Effector memory CD8-positive, alpha-beta T cell (primary cell): ENCODE measurements around the gene SZT2.

ENCODE experiments used
- ATAC-seq: fragments of 150-1000 bp; cut with Tn5 transposase; replicated peaks from 2 replicates; pipeline ENCODE4 v1.10.0; 2021; ENCODE audit warnings: mild to moderate bottlenecking, moderate library complexity
- DNase-seq, 3 experiments: peaks; one replicate each; pipeline ENCODE4 v3.0.0; 2021
- H3K27ac Mint-ChIP-seq, 2 donors: one replicate each; pipeline ENCODE4 v1.8.0; 2022; ENCODE audit warnings: mild to moderate bottlenecking in 2 of 2, mixed read lengths in 2 of 2, moderate library complexity in 2 of 2
- H3K27me3 Mint-ChIP-seq, 2 donors: one replicate each; pipeline ENCODE4 v1.8.0; 2022; ENCODE audit warnings: mixed read lengths in 2 of 2
- H3K36me3 Mint-ChIP-seq: one replicate; pipeline ENCODE4 v1.8.0; 2022; ENCODE audit warnings: mild to moderate bottlenecking, moderate library complexity, mixed read lengths; ENCODE audit not compliant: insufficient read depth
- H3K4me1 Mint-ChIP-seq, 2 donors: one replicate each; pipeline ENCODE4 v1.8.0; 2022; ENCODE audit warnings: low read depth in 2 of 2, mixed read lengths in 2 of 2
- H3K4me3 Mint-ChIP-seq, 2 donors: one replicate each; pipeline ENCODE4 v1.8.0; 2022; ENCODE audit warnings: mild to moderate bottlenecking in 2 of 2, mixed read lengths in 2 of 2, moderate library complexity in 2 of 2
- H3K9me3 Mint-ChIP-seq, 2 donors: one replicate each; pipeline ENCODE4 v1.8.0; 2022; ENCODE audit warnings: mixed read lengths in 2 of 2

The SZT2 gene

DNA sequence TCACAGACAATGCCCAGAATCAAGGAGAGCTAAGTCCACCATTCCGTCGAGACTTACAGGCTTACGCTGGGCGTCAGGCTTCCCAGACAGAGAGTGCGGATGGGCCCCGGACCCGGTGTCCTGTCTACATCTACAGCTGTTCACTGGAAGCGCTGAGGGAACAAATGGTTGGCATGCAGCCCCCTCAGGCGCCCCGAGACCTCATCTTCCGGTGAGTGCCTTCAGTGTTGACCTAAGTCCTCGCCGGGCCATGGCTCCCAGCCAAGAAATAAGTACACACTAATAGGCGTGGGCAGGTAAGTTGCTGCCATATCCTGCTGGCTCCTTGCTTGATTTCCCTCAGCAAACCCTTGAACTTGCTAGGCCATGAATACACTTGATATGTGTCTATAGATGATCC, 37.8 kb downstream of the SZT2 start:
- Mint-ChIP-seq H3K4me1 (peaks cover 0 to 13% of the 10 kb centered on the region in 2 donors), H3K36me3 (peaks cover 56% of the 10 kb centered on the region), H3K4me3 (no peak overlapping the region), H3K27ac (no peak overlapping the region), H3K9me3 (no peaks in the 10 kb centered on the region), H3K27me3 (no peaks in the 10 kb centered on the region)
- DNase-seq (no peak), ATAC-seq (no peak)

DNA sequence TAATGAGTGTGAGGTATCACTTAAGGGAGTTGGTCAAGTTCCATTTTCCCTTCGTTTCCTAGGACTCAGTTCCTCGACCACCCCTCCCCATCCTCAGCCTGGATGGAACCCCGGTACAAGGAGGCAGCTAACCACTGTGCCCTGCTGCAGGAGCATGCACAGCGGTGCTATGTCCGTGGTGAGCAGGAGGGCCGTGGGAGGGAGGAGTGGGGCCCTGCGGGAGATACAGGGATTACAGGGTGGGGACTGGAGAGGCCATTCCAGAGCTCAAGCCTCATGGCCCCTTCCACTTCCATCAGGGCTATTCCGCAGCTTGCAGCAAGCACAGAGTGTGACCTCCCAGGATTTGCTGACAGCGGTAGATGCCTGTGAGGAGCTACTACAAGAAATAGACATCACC, 38.2 kb downstream of the SZT2 start:
- DNase-seq (no peak), ATAC-seq (no peak)
- no peaks in the 10 kb centered on the region for H3K27me3 Mint-ChIP-seq
- no peaks in the 10 kb centered on the region for H3K9me3 Mint-ChIP-seq
- peaks cover 0 to 11% of the 10 kb centered on the region in 2 donors for H3K4me1 Mint-ChIP-seq
- H3K27ac Mint-ChIP-seq = no peak overlapping the region
- no peak overlapping the region for H3K4me3 Mint-ChIP-seq
- H3K36me3 Mint-ChIP-seq = peaks cover 55% of the 10 kb centered on the region

DNA sequence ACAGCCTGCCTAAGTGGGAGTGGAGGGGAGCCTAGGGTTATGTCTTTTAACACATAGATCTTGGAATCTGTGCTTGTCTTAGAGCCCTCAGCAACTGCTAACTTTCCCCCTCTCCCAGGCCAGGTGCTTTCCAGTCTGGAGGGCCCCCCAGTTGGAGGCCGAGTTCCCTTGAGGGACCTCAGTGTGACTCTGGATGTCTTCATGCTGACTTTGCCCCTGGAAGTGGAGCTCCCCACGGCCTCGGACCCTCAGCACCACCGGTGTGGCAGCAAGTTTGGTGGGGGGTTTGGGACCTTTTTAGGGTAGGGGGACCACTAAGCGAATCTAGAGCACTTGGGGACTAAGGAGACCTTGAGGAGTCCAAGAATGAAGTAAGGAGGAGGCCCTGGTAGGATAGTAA, 41.1 kb downstream of the SZT2 start:
- Mint-ChIP-seq H3K27ac (peak overlapping the region in 1 of 2 donors; percentile 77), H3K9me3 (no peaks in the 10 kb centered on the region), H3K4me3 (no peak overlapping the region), H3K36me3 (peaks cover 58% of the 10 kb centered on the region), H3K4me1 (no peaks in the 10 kb centered on the region), H3K27me3 (no peaks in the 10 kb centered on the region)
- DNase-seq = no peak
- no peak for ATAC-seq

DNA sequence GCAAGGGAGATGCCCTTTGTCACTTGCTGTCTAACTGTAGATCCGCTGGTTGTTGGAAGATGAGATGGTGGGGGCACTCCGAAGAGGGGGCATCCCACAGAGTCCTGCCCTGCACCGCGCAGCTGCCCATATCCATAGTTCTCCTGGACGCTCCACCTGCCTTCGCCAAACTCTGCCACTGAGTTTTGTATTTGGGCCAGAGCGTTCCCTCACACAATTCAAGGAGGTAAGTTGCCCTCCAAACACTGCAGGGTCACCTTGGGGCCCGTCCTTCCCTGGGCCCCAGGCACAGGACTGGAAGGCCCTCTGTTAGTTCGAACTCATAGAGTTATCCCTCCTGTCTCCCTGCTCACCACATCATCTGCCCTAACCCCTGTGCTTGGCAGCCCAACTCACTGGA, 42.0 kb downstream of the SZT2 start:
- DNase-seq (no peak), ATAC-seq (no peak)
- Mint-ChIP-seq H3K27me3 (no peaks in the 10 kb centered on the region), H3K9me3 (no peaks in the 10 kb centered on the region), H3K4me3 (no peak overlapping the region), H3K27ac (peak overlapping the region; percentile 15 to 77), H3K36me3 (peaks cover 54% of the 10 kb centered on the region), H3K4me1 (no peaks in the 10 kb centered on the region)

DNA sequence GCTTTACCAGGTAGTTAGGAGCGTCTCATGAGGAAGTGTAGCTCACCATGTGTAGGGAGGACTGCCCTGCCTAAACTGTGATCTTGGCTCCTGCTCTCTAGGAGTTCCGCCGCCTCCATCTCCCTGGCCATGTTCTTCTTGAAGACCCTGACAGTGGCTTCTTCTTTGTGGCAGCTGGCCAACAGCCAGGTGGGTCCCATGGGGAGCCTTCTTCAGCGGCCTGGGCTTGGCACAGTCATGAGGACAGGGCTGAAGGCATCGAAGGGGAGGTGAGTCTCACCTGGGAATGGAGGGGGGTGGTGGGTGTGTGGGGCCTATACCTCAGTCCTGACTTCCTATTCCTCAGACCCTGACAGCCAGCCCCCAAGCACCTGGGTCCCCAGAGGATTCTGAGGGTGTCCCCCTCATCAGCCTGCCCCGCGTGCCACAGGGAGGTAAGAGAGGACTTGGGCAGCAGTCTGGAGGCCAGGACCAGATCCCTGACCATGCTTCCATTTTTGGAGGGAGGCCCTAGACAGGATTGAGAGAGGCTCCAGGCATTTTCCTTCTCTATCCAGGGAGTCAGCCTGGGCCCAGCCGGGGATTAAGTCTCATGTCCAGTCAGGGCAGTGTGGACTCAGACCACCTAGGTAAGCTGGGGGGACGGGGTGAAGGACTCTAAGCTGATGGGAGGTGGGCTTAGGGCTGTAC, 42.6 kb downstream of the SZT2 start:
- Mint-ChIP-seq H3K36me3 (peaks cover 48% of the 10 kb centered on the region), H3K27me3 (no peaks in the 10 kb centered on the region)
- no peak for ATAC-seq

DNA sequence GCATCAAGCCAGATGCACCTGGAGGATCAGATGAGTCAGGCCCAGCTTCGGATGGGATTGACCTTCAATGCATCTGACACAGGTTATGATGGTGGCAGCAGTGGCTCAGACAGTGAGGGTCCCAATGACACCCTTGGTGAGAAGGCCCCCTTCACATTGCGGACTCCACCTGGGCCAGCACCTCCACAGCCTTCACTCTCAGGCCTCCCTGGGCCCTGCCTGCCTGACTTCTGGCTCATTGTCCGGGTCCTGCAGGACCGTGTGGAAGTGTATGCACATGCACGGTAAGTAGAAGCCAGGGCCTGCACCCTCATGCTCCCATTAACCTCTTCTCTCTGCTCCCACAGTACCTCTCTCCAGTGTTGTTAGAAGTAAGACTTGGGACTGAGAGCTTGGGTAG, 43.2 kb downstream of the SZT2 start:
- DNase-seq (no peak), ATAC-seq (no peak)
- Mint-ChIP-seq H3K9me3 (no peaks in the 10 kb centered on the region), H3K4me1 (no peaks in the 10 kb centered on the region), H3K27ac (no peak overlapping the region), H3K4me3 (no peak overlapping the region), H3K27me3 (no peaks in the 10 kb centered on the region), H3K36me3 (peaks cover 43% of the 10 kb centered on the region)

More for the DNA sequence above, 42.6 kb downstream of the SZT2 start:
- DNase-seq = no peak
- H3K4me1 Mint-ChIP-seq = no peaks in the 10 kb centered on the region
- H3K27ac Mint-ChIP-seq = peak overlapping the region; percentile 15 to 77
- H3K4me3 Mint-ChIP-seq = no peak overlapping the region
- H3K9me3 Mint-ChIP-seq = no peaks in the 10 kb centered on the region

DNA sequence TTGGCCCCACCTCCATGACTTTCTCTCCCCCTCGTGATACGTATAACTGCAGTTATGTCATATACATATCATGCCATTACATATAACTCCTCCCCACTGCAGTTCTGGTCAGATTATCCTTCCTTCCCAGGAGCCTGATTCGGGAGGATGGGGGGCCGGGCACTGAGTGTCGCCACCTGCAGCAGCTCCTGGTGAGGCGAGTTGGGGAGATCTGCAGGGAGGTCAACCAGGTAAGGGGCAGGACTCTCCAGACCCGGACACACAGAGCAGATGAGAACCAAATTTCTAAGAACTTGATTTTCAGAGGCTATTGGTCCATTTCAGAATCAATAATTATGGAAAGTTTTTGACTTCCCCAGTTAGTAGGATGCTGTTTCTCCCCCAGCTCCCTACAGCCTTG, 44.6 kb downstream of the SZT2 start:
- H3K4me1 Mint-ChIP-seq = no peaks in the 10 kb centered on the region
- ATAC-seq = no peak
- H3K36me3 Mint-ChIP-seq = peaks cover 36% of the 10 kb centered on the region
- H3K9me3 Mint-ChIP-seq = no peaks in the 10 kb centered on the region
- H3K27me3 Mint-ChIP-seq = no peaks in the 10 kb centered on the region
- DNase-seq = no peak
- no peak overlapping the region for H3K4me3 Mint-ChIP-seq
- peak overlapping the region in 1 of 2 donors; percentile 73 for H3K27ac Mint-ChIP-seq

DNA sequence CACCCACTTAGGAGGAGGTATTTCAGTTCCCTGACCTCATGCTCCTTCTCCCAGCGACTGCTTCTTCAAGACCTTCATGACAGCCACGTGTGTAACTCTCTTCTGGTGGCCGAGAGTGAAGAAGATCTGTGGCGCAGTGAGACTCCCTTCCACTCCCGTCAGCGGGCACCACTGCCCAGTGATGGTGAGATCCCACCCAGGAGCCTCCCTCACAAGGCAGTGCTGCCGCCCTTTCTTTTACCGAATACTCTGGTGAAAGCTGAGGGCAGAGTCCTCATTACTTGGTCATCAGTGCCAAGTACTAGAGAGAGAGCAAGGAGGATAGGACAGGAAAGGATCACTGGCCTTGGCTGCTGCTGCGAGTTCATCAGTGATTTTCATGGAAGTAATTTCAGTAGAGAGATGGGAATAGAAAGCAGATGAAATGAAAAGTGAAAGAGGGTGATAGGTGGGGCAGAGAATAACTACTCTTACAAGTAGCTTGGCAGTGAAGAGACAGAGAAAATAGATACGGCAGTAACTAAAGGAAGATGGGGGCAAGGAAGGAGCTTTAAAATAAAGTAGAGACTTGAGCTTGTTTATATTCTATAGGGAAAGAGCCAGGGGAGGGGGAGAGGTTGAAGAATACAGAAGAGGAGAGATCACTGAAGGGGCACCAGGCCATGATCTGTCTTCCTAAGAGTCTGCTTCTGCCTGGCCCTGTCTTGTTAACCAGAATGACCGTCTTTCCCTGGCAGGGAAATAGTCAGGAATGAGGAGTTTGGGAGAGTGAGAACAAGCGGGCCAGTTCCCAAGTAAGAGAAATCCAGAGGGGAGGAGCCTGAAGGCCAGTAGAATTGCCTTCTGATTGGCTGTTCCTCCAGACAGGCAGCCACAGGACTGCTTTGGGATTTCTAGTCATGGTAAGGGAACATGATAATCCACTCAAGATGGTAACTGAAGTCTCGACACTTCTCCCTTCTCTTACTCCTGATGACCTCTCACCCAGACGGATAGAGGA, 45.7 kb downstream of the SZT2 start:
- Mint-ChIP-seq H3K27ac (peak overlapping the region; percentile 4 to 24), H3K27me3 (no peaks in the 10 kb centered on the region), H3K9me3 (no peaks in the 10 kb centered on the region), H3K36me3 (peaks cover 27% of the 10 kb centered on the region), H3K4me3 (no peak overlapping the region), H3K4me1 (no peaks in the 10 kb centered on the region)
- DNase-seq = no peak
- ATAC-seq = no peak

DNA sequence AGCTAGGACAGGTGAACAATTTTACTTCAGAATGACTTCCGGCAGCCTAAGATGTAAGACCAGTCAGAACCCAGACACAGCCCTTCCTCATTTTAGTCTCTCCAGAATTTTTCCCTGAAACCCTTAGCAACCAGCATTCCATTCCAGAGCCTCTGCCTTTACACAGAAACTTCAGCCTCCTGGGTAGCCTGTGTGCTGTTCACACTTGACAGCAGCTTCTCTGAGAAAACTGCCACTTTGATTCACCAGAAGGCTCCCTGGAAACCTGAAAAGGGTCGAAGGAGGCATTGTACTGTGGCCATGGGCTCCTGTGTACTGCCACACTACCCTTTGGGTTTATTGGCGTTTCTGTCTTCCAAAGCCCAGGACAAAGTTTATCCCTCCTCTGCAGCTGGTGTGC, 46.7 kb downstream of the SZT2 start:
- no peaks in the 10 kb centered on the region for H3K4me1 Mint-ChIP-seq
- H3K4me3 Mint-ChIP-seq = no peak overlapping the region
- H3K9me3 Mint-ChIP-seq = no peaks in the 10 kb centered on the region
- no peaks in the 10 kb centered on the region for H3K27me3 Mint-ChIP-seq
- peaks cover 27% of the 10 kb centered on the region for H3K36me3 Mint-ChIP-seq
- ATAC-seq (no peak), DNase-seq (no peak)
- H3K27ac Mint-ChIP-seq = peak overlapping the region; percentile 5 to 28

DNA sequence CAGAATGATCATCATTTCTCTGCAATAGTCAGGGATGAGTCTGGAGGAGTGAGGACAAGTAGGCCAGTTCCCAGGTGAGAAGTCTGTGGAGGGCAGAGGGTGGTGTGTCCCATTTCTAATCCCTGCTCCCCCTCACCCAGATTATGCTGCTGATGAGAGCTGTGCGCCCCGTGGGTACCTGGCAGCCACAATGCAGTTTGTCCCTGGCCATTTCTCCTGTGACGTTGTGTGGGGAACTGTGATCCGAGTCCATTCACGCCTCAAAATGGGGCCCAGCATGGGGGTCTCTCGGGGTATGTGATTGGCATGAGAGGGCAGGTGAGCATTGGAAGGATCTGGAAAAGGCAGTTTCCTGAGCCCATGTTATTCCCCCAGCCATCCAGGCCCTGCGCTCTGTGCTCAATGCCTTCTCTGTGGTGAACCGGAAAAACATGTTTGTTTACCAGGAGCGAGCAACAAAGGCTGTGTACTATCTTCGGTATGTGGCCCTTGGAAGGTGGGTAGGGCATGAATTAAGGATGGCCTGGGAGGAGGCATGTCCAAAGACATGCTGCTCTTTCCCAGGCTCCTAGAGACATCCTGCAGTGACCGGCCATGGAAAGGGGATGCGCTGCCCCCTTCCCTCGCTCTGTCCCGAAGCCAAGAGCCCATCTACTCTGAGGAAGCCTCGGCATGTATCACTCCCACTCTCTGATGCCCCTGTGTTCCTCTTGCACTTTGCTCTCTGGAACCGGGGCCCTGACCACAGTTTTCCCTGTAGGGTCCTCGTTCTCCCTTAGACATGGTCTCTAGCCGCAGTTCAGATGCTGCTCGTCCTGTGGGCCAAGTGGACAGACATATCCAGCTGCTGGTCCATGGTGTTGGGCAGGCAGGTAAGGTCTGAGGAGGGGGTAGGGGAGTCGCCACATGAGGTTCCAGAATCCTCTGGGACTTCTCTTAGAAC, 47.6 kb downstream of the SZT2 start:
- Mint-ChIP-seq H3K9me3 (no peaks in the 10 kb centered on the region), H3K36me3 (peaks cover 18% of the 10 kb centered on the region), H3K4me3 (no peak overlapping the region)

DNA sequence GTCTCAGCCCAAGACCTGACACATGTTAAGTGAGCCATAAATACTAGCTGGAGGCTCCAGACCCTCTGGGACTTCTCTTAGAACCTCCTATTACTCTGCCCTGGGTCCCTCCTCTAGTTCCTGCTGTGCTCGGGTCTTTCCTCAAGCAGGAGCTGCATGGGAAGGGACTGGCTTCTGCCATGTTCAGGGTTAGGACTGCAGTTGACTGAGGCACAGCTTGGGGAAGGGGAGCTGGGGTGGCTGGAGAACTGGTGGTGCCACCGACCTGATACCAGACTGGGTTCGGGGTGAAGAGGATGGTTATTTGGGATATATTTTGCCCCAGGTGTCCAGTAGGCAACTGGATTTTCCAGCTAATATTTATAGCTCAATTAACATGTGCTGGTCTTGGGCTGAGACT, 48.3 kb downstream of the SZT2 start:
- H3K4me3 Mint-ChIP-seq = no peak overlapping the region
- H3K27ac Mint-ChIP-seq = no peak overlapping the region
- no peaks in the 10 kb centered on the region for H3K9me3 Mint-ChIP-seq
- DNase-seq (no peak), ATAC-seq (no peak)
- H3K27me3 Mint-ChIP-seq = no peaks in the 10 kb centered on the region
- peaks cover 17% of the 10 kb centered on the region for H3K36me3 Mint-ChIP-seq
- H3K4me1 Mint-ChIP-seq = no peaks in the 10 kb centered on the region

More for the DNA sequence above, 47.6 kb downstream of the SZT2 start:
- ATAC-seq = no peak
- no peak for DNase-seq
- Mint-ChIP-seq H3K27ac (peak overlapping the region; percentile 5 to 25), H3K27me3 (no peaks in the 10 kb centered on the region), H3K4me1 (no peaks in the 10 kb centered on the region)

DNA sequence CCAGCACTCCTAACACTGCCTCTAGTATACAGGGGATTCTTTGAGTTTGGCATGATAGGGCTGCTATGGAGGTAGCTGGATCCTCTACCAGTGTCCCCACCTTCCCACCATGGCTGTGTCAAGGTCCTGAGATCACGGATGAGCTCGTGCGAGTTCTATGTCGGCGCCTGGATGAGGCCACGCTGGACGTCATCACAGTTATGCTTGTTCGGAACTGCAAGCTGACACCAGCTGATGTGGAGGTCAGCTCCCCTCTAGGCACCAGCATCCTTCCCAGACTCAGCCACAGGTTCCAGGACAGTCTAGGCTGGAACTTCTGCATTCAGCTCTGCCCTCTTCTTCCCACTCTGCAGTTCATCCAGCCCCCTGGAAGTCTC, 48.9 kb downstream of the SZT2 start:
- Mint-ChIP-seq H3K4me3 (no peak overlapping the region), H3K36me3 (peaks cover 13% of the 10 kb centered on the region), H3K4me1 (no peaks in the 10 kb centered on the region), H3K27me3 (no peaks in the 10 kb centered on the region), H3K27ac (no peak overlapping the region), H3K9me3 (no peaks in the 10 kb centered on the region)
- DNase-seq (no peak), ATAC-seq (no peak)

DNA sequence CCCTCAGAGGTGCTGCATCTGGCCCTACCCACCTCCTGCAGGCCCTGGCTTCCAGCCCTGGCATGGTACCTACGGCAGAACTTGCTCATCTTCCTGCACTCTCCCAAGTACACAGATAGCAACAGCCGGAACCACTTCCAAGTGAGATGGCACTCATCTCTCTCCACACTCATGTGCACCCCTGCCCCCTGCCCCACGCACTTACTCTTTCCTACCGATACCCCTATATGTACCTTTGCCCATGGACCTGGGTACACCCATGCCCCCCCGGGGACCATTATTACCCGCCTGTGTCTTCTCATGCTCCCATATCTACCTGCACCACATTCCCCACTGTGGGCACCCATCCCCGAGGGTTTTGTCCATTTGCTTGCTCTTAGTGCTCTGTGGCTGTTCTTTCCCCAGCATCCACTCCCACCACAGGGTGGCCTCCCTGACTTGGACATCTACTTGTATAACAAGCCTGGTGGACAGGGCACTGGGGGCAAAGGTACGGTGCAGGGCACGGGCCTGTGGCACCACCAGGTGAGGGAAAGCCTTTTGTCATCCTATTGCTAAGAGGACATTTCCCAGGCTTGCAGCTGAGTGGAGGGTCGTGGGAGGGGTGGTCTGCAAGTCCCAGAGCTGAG, 49.4 kb downstream of the SZT2 start:
- Mint-ChIP-seq H3K27ac (peak overlapping the region in 1 of 2 donors; percentile 2), H3K4me1 (no peaks in the 10 kb centered on the region), H3K4me3 (no peak overlapping the region), H3K9me3 (no peaks in the 10 kb centered on the region), H3K36me3 (peaks cover 11% of the 10 kb centered on the region), H3K27me3 (no peaks in the 10 kb centered on the region)
- no peak for ATAC-seq
- DNase-seq = no peak
